HCT116 (cell line): ENCODE results near the gene WFDC1.

Experiments
- CBX3 ChIP-seq: IDR thresholded peaks from 2 replicates; pipeline ENCODE4 v1.6.1; 2012; ENCODE audit warnings: low read depth
- CEBPB ChIP-seq: IDR thresholded peaks from 2 replicates; pipeline ENCODE4 v1.6.1; 2012; ENCODE audit warnings: low read depth
- CTCF ChIP-seq, 3 experiments: fragments of 200-600 bp in 1 of 3; sonication (generic) in 1 of 3; IDR thresholded peaks in 2 of 3; conservative IDR thresholded peaks in 1 of 3; 2 replicates each; pipeline ENCODE4 v1.5.1; 2012 to 2017; ENCODE audit warnings: low read depth in 2 of 3, low read length in 2 of 3, antibody characterized with exemption in 1 of 3, borderline replicate concordance in 1 of 3, control low read depth in 1 of 3, mild to moderate bottlenecking in 1 of 3, mixed read lengths in 1 of 3, mixed run types in 1 of 3, moderate library complexity in 1 of 3; ENCODE audit not compliant: insufficient read depth in 1 of 3
- EGR1 ChIP-seq: IDR thresholded peaks from 2 replicates; pipeline ENCODE4 v1.6.1; 2012; ENCODE audit warnings: low read depth
- EZH2phosphoT487 ChIP-seq: fragments of 200-600 bp; IDR thresholded peaks from 2 replicates; pipeline ENCODE4 v1.6.1; 2018; ENCODE audit warnings: antibody characterized with exemption, borderline replicate concordance
- POLR2A ChIP-seq: IDR thresholded peaks from 2 replicates; pipeline ENCODE4 v1.7.0; 2011; ENCODE audit warnings: borderline replicate concordance; ENCODE audit not compliant: insufficient read depth, insufficient read length; ENCODE audit errors: extremely low read depth
- POLR2AphosphoS5 ChIP-seq: IDR thresholded peaks from 2 replicates; pipeline ENCODE4 v1.6.1; 2011; ENCODE audit warnings: mild to moderate bottlenecking, low read depth, low read length, moderate library complexity
- RAD21 ChIP-seq: IDR thresholded peaks from 2 replicates; pipeline ENCODE4 v1.6.1; 2012; ENCODE audit warnings: low read depth, mild to moderate bottlenecking
- SIN3A ChIP-seq: IDR thresholded peaks from 2 replicates; pipeline ENCODE4 v1.6.1; 2012; ENCODE audit warnings: low read depth
- TCF7L2 ChIP-seq: IDR thresholded peaks from 2 replicates; pipeline ENCODE4 v1.7.0; 2011; ENCODE audit warnings: borderline replicate concordance, inconsistent platforms; ENCODE audit not compliant: insufficient read depth, insufficient read length; ENCODE audit errors: extremely low read depth
- YY1 ChIP-seq: IDR thresholded peaks from 2 replicates; pipeline ENCODE4 v1.6.1; 2011; ENCODE audit warnings: low read length, low read depth, moderate library complexity, mild to moderate bottlenecking; ENCODE audit not compliant: insufficient replicate concordance; ENCODE audit errors: extremely low read depth
- ZNF274 ChIP-seq: fragments of 200-500 bp; sonication (Bioruptor generic); IDR thresholded peaks from 2 replicates; pipeline ENCODE4 v1.6.1; 2014; ENCODE audit warnings: mild to moderate bottlenecking, low read depth, low read length, inconsistent platforms
- TF ChIP-seq, protein P1 (sequence below): IDR thresholded peaks from 2 replicates; pipeline ENCODE4 v1.6.1; 2012; ENCODE audit warnings: low read depth
- TF ChIP-seq, protein P2 (sequence below): IDR thresholded peaks from 2 replicates; pipeline ENCODE4 v1.6.1; 2012

DNA sequence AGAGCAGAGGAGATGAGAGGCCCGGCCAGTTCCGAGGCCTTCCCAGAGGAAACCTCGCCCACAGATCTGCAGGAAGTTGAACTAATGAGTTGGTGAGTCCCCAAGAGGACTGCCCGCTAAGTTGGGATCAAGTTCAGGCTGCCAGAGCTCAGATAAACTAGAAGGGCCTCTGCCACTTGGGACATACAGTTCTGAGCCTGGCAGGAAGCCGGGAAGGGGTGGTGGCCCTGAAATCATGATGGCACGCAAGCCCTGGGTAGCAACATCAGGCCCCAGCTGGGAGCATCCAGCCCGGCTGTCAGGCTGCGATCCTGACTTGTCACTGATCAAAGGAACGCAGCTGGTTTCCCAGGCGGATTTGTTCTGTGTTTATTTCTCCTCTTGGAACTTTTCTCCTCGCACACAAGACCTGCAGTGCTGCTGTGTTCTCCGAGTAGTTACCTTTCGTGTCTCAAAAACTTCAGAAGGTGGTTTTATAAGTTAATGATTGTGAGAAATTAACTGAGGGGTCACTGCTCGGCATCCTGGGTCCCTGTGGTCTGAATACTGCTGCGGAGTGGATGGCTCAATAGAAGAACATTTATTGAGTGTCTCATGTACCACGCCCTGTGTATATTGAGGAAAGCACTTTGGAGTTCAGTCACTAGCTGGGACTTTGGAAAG is 8.0 kb upstream of the WFDC1 start:
- TF ChIP-seq CTCF (IDR thresholded peaks at IDR 0.05 in 2 of 3, conservative IDR thresholded peaks at IDR 0.05 in 1 of 3; ENCODE audit: borderline replicate concordance in 1 of 3, insufficient read depth in 1 of 3, low read depth in 2 of 3, low read length in 2 of 3) (no peak), CEBPB (no peak), RAD21 (no peak), POLR2AphosphoS5 (no peak), POLR2A (no peak), SIN3A (no peak), EZH2phosphoT487 (no peak), EGR1 (no peak), CBX3 (no peak), TCF7L2 (no peak), ZNF274 (no peak), YY1 (no peak)
- TF ChIP-seq, protein P1, sequence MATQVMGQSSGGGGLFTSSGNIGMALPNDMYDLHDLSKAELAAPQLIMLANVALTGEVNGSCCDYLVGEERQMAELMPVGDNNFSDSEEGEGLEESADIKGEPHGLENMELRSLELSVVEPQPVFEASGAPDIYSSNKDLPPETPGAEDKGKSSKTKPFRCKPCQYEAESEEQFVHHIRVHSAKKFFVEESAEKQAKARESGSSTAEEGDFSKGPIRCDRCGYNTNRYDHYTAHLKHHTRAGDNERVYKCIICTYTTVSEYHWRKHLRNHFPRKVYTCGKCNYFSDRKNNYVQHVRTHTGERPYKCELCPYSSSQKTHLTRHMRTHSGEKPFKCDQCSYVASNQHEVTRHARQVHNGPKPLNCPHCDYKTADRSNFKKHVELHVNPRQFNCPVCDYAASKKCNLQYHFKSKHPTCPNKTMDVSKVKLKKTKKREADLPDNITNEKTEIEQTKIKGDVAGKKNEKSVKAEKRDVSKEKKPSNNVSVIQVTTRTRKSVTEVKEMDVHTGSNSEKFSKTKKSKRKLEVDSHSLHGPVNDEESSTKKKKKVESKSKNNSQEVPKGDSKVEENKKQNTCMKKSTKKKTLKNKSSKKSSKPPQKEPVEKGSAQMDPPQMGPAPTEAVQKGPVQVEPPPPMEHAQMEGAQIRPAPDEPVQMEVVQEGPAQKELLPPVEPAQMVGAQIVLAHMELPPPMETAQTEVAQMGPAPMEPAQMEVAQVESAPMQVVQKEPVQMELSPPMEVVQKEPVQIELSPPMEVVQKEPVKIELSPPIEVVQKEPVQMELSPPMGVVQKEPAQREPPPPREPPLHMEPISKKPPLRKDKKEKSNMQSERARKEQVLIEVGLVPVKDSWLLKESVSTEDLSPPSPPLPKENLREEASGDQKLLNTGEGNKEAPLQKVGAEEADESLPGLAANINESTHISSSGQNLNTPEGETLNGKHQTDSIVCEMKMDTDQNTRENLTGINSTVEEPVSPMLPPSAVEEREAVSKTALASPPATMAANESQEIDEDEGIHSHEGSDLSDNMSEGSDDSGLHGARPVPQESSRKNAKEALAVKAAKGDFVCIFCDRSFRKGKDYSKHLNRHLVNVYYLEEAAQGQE: no peak
- TF ChIP-seq, protein P2, sequence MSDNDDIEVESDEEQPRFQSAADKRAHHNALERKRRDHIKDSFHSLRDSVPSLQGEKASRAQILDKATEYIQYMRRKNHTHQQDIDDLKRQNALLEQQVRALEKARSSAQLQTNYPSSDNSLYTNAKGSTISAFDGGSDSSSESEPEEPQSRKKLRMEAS: no peak
